MM.1S (cell line): Measurements from ENCODE around the gene RPS19BP1.

Source experiments
- EZH2phosphoT487 ChIP-seq: fragments of 300-600 bp; sonication (generic); IDR thresholded peaks from 2 replicates; pipeline ENCODE4 v1.6.1; 2018; ENCODE audit warnings: antibody characterized with exemption, low read length
- TF ChIP-seq, protein P1 (sequence below): fragments of 300-600 bp; sonication (generic); IDR thresholded peaks from 2 replicates; pipeline ENCODE4 v1.5.1; 2016; ENCODE audit warnings: antibody characterized with exemption, low read length, mixed read lengths

DNA sequence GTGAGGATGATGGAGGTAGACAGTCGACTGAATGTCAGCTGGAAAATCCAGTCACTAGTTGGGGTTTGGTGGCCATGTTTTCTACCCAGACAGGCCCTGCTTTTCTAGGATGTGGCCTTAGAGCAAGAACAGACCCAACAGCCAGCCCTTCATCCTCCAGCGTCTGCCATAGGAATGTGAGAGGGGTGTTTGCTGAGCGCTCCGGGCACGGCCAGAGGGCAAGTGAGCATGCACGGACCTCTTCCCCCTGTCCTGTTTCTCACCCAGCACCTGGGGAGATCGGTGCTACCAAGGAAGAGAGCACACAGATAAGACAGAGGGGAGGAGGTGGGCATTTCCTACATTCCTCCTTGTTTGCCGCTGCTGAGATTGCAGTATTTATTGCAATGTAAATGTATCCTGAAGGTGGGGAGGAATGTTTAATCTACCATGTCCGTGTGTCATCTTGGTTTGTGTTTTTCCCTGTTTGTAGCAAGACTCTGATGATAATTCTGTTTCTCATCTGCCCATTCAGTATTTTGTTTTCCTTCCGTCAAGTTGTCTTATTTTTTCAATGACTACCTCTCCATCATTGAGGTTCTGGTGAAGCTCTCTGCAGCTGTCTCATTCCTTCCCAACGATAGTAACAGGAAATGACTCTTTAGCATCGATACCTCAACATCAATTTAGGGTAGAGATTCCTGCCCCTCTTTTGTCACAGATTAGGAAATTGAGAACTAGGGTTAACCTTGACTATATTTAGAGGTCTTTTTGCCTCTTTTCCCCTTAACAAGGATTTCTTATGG lies 17.1 kb downstream of the RPS19BP1 start:
- TF ChIP-seq, protein P1, sequence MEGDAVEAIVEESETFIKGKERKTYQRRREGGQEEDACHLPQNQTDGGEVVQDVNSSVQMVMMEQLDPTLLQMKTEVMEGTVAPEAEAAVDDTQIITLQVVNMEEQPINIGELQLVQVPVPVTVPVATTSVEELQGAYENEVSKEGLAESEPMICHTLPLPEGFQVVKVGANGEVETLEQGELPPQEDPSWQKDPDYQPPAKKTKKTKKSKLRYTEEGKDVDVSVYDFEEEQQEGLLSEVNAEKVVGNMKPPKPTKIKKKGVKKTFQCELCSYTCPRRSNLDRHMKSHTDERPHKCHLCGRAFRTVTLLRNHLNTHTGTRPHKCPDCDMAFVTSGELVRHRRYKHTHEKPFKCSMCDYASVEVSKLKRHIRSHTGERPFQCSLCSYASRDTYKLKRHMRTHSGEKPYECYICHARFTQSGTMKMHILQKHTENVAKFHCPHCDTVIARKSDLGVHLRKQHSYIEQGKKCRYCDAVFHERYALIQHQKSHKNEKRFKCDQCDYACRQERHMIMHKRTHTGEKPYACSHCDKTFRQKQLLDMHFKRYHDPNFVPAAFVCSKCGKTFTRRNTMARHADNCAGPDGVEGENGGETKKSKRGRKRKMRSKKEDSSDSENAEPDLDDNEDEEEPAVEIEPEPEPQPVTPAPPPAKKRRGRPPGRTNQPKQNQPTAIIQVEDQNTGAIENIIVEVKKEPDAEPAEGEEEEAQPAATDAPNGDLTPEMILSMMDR: no peak
- no peak for TF ChIP-seq EZH2phosphoT487
